GM12878 (cell line): Measurements from ENCODE around the gene ATP5PB. TPM values are rescaled to one million over a fixed set of nuclear protein-coding genes. Genes with fewer than 3 reads are reported as not detected.

Experiments
- polyA plus RNA-seq, 11 experiments: library from polyadenylated mRNA; depleted of rRNA in 4 of 11; unstranded in 6 of 11; stranded (reverse) in 5 of 11; fragments of >200 nt; fragmentation: Nextera tagmentation in 4 of 11; fragmentation: Illumina TruSeq in 1 of 11; extraction: Ambion mirVana in 4 of 11; extraction: Trizol in 1 of 11; gene quantifications; 1 replicate in 1 of 11; 2 replicates in 10 of 11; pipeline versions ENCODE4 v1.2.1 to v1.2.3, GENCODE V29; 2011 to 2016; ENCODE audit warnings: inconsistent platforms in 2 of 11, missing spikeins in 2 of 11, low read depth in 1 of 11
- small RNA-seq: library from RNA; depleted of rRNA; stranded (forward); fragments of <200 nt; gene quantifications from one replicate; pipeline ENCODE3, GENCODE V24; 2014
- total RNA-seq, 4 experiments: library from RNA; depleted of rRNA in 3 of 4; stranded (reverse); fragments of >200 nt in 3 of 4; fragmentation: Illumina TruSeq in 1 of 4; extraction: Trizol in 1 of 4; gene quantifications; 2 replicates each; pipeline versions ENCODE4 v1.2.1 to v1.2.3, GENCODE V29; 2013 to 2021

Gene ATP5PB
- total and polyA plus RNA-seq, 10 of the 15 experiments (the other 5 are each of a cell fraction or from before 2014, with no cell fraction given): 380 to 1,760 (median 677) TPM

Small RNAs within 50 kb of the gene (small RNA-seq; reads per million reads assigned to genes)
- gene RF00019 (not detected), gene RNU6-792P (not detected)

Other genes with a start within 250 kb of the ATP5PB start
Only the 7 nearest of the 9 such genes appear.
- not detected in 2 replicates for gene CHIA, start 158.6 kb upstream of the ATP5PB start, total RNA-seq (2014; rRNA removed)
- gene CHIA, start 158.6 kb upstream of the ATP5PB start, total RNA-seq (2014; rRNA removed; fragmentation: Illumina TruSeq; extraction: Trizol): not detected in 2 replicates
- gene CHIA, start 158.6 kb upstream of the ATP5PB start, total RNA-seq (2021): not detected in 2 replicates
- not detected in 2 replicates for gene CHIA, start 158.6 kb upstream of the ATP5PB start, polyA plus RNA-seq (2011; rRNA removed)
- gene CHIA, start 158.6 kb upstream of the ATP5PB start, polyA plus RNA-seq (2014; fragmentation: Illumina TruSeq; extraction: Trizol): not detected in 2 replicates
- not detected for gene CHIA, start 158.6 kb upstream of the ATP5PB start, polyA plus RNA-seq (2014; fragmentation: Nextera tagmentation; extraction: Ambion mirVana)
- gene CHIA, start 158.6 kb upstream of the ATP5PB start, polyA plus RNA-seq (2014; rRNA removed): not detected in 2 replicates
- gene CHIA, start 158.6 kb upstream of the ATP5PB start, polyA plus RNA-seq (2016; fragmentation: Nextera tagmentation; extraction: Ambion mirVana): under 1 TPM in 1 of 2 experiments, not detected in 1; 0.21 TPM
- 0.65 and 1.0 TPM in 2 replicates for gene OVGP1, start 21.7 kb upstream of the ATP5PB start, total RNA-seq (2014; rRNA removed)
- 0.89 and 1.2 TPM in 2 replicates for gene OVGP1, start 21.7 kb upstream of the ATP5PB start, total RNA-seq (2014; rRNA removed; fragmentation: Illumina TruSeq; extraction: Trizol)
- gene OVGP1, start 21.7 kb upstream of the ATP5PB start, total RNA-seq (2021): 0.64 and 0.80 TPM in 2 replicates
- gene OVGP1, start 21.7 kb upstream of the ATP5PB start, polyA plus RNA-seq (2011; rRNA removed): 1.4 and 1.6 TPM in 2 replicates
- gene OVGP1, start 21.7 kb upstream of the ATP5PB start, polyA plus RNA-seq (2014; fragmentation: Illumina TruSeq; extraction: Trizol): 1.8 and 2.0 TPM in 2 replicates
- gene OVGP1, start 21.7 kb upstream of the ATP5PB start, polyA plus RNA-seq (2014; fragmentation: Nextera tagmentation; extraction: Ambion mirVana): under 1 TPM; 0.03 to 0.73 TPM
- 1.4 and 1.5 TPM in 2 replicates for gene OVGP1, start 21.7 kb upstream of the ATP5PB start, polyA plus RNA-seq (2014; rRNA removed)
- under 1 TPM; 0.12 to 0.16 TPM for gene OVGP1, start 21.7 kb upstream of the ATP5PB start, polyA plus RNA-seq (2016; fragmentation: Nextera tagmentation; extraction: Ambion mirVana)
- 75.3 and 79.8 TPM in 2 replicates for gene WDR77, start 208 bp upstream of the ATP5PB start, total RNA-seq (2014; rRNA removed)
- 38.6 and 40.2 TPM in 2 replicates for gene WDR77, start 208 bp upstream of the ATP5PB start, total RNA-seq (2014; rRNA removed; fragmentation: Illumina TruSeq; extraction: Trizol)
- gene WDR77, start 208 bp upstream of the ATP5PB start, total RNA-seq (2021): 57.5 and 61.5 TPM in 2 replicates
- 60.0 and 113 TPM in 2 replicates for gene WDR77, start 208 bp upstream of the ATP5PB start, polyA plus RNA-seq (2011; rRNA removed)
- 69.9 and 72.1 TPM in 2 replicates for gene WDR77, start 208 bp upstream of the ATP5PB start, polyA plus RNA-seq (2014; fragmentation: Illumina TruSeq; extraction: Trizol)
- gene WDR77, start 208 bp upstream of the ATP5PB start, polyA plus RNA-seq (2014; fragmentation: Nextera tagmentation; extraction: Ambion mirVana): 10 to 100 TPM; 12.7 to 34.1 TPM
- gene WDR77, start 208 bp upstream of the ATP5PB start, polyA plus RNA-seq (2014; rRNA removed): 56.8 and 64.3 TPM in 2 replicates
- 100 to 1,000 TPM; 153 to 167 TPM for gene WDR77, start 208 bp upstream of the ATP5PB start, polyA plus RNA-seq (2016; fragmentation: Nextera tagmentation; extraction: Ambion mirVana)
- gene C1orf162, start 24.5 kb downstream of the ATP5PB start, total RNA-seq (2014; rRNA removed): 3.0 and 3.2 TPM in 2 replicates
- 4.7 and 5.7 TPM in 2 replicates for gene C1orf162, start 24.5 kb downstream of the ATP5PB start, total RNA-seq (2014; rRNA removed; fragmentation: Illumina TruSeq; extraction: Trizol)
- gene C1orf162, start 24.5 kb downstream of the ATP5PB start, total RNA-seq (2021): 3.9 and 4.0 TPM in 2 replicates
- 2.4 TPM in 2 replicates for gene C1orf162, start 24.5 kb downstream of the ATP5PB start, polyA plus RNA-seq (2011; rRNA removed)
- 8.8 and 11.3 TPM in 2 replicates for gene C1orf162, start 24.5 kb downstream of the ATP5PB start, polyA plus RNA-seq (2014; fragmentation: Illumina TruSeq; extraction: Trizol)
- gene C1orf162, start 24.5 kb downstream of the ATP5PB start, polyA plus RNA-seq (2014; fragmentation: Nextera tagmentation; extraction: Ambion mirVana): 10 to 100 TPM in 1 of 2 experiments, 1 to 10 TPM in 1; 8.1 to 11.1 TPM
- 4.5 and 4.6 TPM in 2 replicates for gene C1orf162, start 24.5 kb downstream of the ATP5PB start, polyA plus RNA-seq (2014; rRNA removed)
- gene C1orf162, start 24.5 kb downstream of the ATP5PB start, polyA plus RNA-seq (2016; fragmentation: Nextera tagmentation; extraction: Ambion mirVana): 1 to 10 TPM; 3.3 to 3.4 TPM
- 0.17 and 0.27 TPM in 2 replicates for gene ADORA3, start 54.2 kb downstream of the ATP5PB start, total RNA-seq (2014; rRNA removed)
- gene ADORA3, start 54.2 kb downstream of the ATP5PB start, total RNA-seq (2014; rRNA removed; fragmentation: Illumina TruSeq; extraction: Trizol): 0.18 and 0.32 TPM in 2 replicates
- gene ADORA3, start 54.2 kb downstream of the ATP5PB start, total RNA-seq (2021): 0.18 TPM in 1 of 2 replicates, not detected in the other
- 0.20 and 0.88 TPM in 2 replicates for gene ADORA3, start 54.2 kb downstream of the ATP5PB start, polyA plus RNA-seq (2011; rRNA removed)
- 0.29 TPM in 1 of 2 replicates, not detected in the other for gene ADORA3, start 54.2 kb downstream of the ATP5PB start, polyA plus RNA-seq (2014; fragmentation: Illumina TruSeq; extraction: Trizol)
- gene ADORA3, start 54.2 kb downstream of the ATP5PB start, polyA plus RNA-seq (2014; fragmentation: Nextera tagmentation; extraction: Ambion mirVana): under 1 TPM in 1 of 2 experiments, not detected in 1; 0.18 TPM
- gene ADORA3, start 54.2 kb downstream of the ATP5PB start, polyA plus RNA-seq (2014; rRNA removed): 0.06 and 0.22 TPM in 2 replicates
- under 1 TPM in 1 of 2 experiments, not detected in 1; 0.14 TPM for gene ADORA3, start 54.2 kb downstream of the ATP5PB start, polyA plus RNA-seq (2016; fragmentation: Nextera tagmentation; extraction: Ambion mirVana)
- gene TMIGD3, start 54.2 kb downstream of the ATP5PB start, total RNA-seq (2014; rRNA removed): 0.17 TPM in 1 of 2 replicates, not detected in the other
- not detected in 2 replicates for gene TMIGD3, start 54.2 kb downstream of the ATP5PB start, total RNA-seq (2014; rRNA removed; fragmentation: Illumina TruSeq; extraction: Trizol)
- 0.13 TPM in 1 of 2 replicates, not detected in the other for gene TMIGD3, start 54.2 kb downstream of the ATP5PB start, total RNA-seq (2021)
- not detected in 2 replicates for gene TMIGD3, start 54.2 kb downstream of the ATP5PB start, polyA plus RNA-seq (2011; rRNA removed)
- not detected in 2 replicates for gene TMIGD3, start 54.2 kb downstream of the ATP5PB start, polyA plus RNA-seq (2014; fragmentation: Illumina TruSeq; extraction: Trizol)
- gene TMIGD3, start 54.2 kb downstream of the ATP5PB start, polyA plus RNA-seq (2014; fragmentation: Nextera tagmentation; extraction: Ambion mirVana): not detected
- 0.11 TPM in 1 of 2 replicates, not detected in the other for gene TMIGD3, start 54.2 kb downstream of the ATP5PB start, polyA plus RNA-seq (2014; rRNA removed)
- gene TMIGD3, start 54.2 kb downstream of the ATP5PB start, polyA plus RNA-seq (2016; fragmentation: Nextera tagmentation; extraction: Ambion mirVana): not detected
- 41.6 and 53.4 TPM in 2 replicates for gene RAP1A, start 170.3 kb downstream of the ATP5PB start, total RNA-seq (2014; rRNA removed)
- 38.4 and 42.2 TPM in 2 replicates for gene RAP1A, start 170.3 kb downstream of the ATP5PB start, total RNA-seq (2014; rRNA removed; fragmentation: Illumina TruSeq; extraction: Trizol)
- 141 TPM in 2 replicates for gene RAP1A, start 170.3 kb downstream of the ATP5PB start, total RNA-seq (2021)
- gene RAP1A, start 170.3 kb downstream of the ATP5PB start, polyA plus RNA-seq (2011; rRNA removed): 141 and 206 TPM in 2 replicates
- gene RAP1A, start 170.3 kb downstream of the ATP5PB start, polyA plus RNA-seq (2014; fragmentation: Illumina TruSeq; extraction: Trizol): 213 and 259 TPM in 2 replicates
- gene RAP1A, start 170.3 kb downstream of the ATP5PB start, polyA plus RNA-seq (2014; fragmentation: Nextera tagmentation; extraction: Ambion mirVana): 10 to 100 TPM; 71.8 to 93.7 TPM
- 86.4 and 106 TPM in 2 replicates for gene RAP1A, start 170.3 kb downstream of the ATP5PB start, polyA plus RNA-seq (2014; rRNA removed)
- 10 to 100 TPM; 76.7 to 78.4 TPM for gene RAP1A, start 170.3 kb downstream of the ATP5PB start, polyA plus RNA-seq (2016; fragmentation: Nextera tagmentation; extraction: Ambion mirVana)